ENCODE measurements around the gene SLC6A20.

The SLC6A20 gene

GRCh38 chr3:45779746-45780735, 16.3 kb downstream of the SLC6A20 start:
- no peak overlapping the region for H3K4me3 ChIP-seq (replicated peaks; ENCODE audit: low read depth, low read length)
- no peak for TF ChIP-seq CTCF (IDR thresholded peaks at IDR 0.05; ENCODE audit: low read length, missing control alignments)
- DNase-seq (ENCODE audit: low read depth): no peak

GRCh38 chr3:45778761-45779201, 17.6 kb downstream of the SLC6A20 start:
- no peak overlapping the region for H3K4me3 ChIP-seq (replicated peaks; ENCODE audit: low read depth, low read length)
- TF ChIP-seq CTCF (IDR thresholded peaks at IDR 0.05; ENCODE audit: low read length, missing control alignments): no peak
- DNase-seq (ENCODE audit: low read depth): no peak

- TF ChIP-seq CTCF (IDR thresholded peaks at IDR 0.05; ENCODE audit: low read length, missing control alignments): no peak
- no peak for DNase-seq (ENCODE audit: low read depth)
- no peak overlapping the region for H3K4me3 ChIP-seq (replicated peaks; ENCODE audit: low read depth, low read length)
Observed at GRCh38 chr3:45777746-45778386, 18.5 kb downstream of the SLC6A20 start.

- TF ChIP-seq CTCF (IDR thresholded peaks at IDR 0.05; ENCODE audit: low read length, missing control alignments): no peak
- H3K4me3 ChIP-seq (replicated peaks; ENCODE audit: low read depth, low read length): no peak overlapping the region
- DNase-seq (ENCODE audit: low read depth): no peak
Observed at GRCh38 chr3:45777111-45777745, 19.1 kb downstream of the SLC6A20 start.

- TF ChIP-seq CTCF (IDR thresholded peaks at IDR 0.05; ENCODE audit: low read length, missing control alignments): no peak
- DNase-seq (ENCODE audit: low read depth): no peak
- no peak overlapping the region for H3K4me3 ChIP-seq (replicated peaks; ENCODE audit: low read depth, low read length)
Observed at GRCh38 chr3:45776611-45777010, 19.7 kb downstream of the SLC6A20 start.

- no peak for DNase-seq (ENCODE audit: low read depth)
- no peak for TF ChIP-seq CTCF (IDR thresholded peaks at IDR 0.05; ENCODE audit: low read length, missing control alignments)
- no peak overlapping the region for H3K4me3 ChIP-seq (replicated peaks; ENCODE audit: low read depth, low read length)
Observed at GRCh38 chr3:45776301-45776595, 20.1 kb downstream of the SLC6A20 start.
